ENCODE measurements around the gene CTBP1.

The CTBP1 gene

GRCh38 chr4:1212546-1213335, 36.2 kb downstream of the CTBP1 start:
- TF ChIP-seq CTCF (IDR thresholded peaks at IDR 0.05; ENCODE audit: control extremely low read depth, extremely low read depth, low read depth, missing control alignments), result no peak
- DNase-seq (ENCODE audit: extremely low spot score), result no peak
- POLR2A ChIA-PET, result no interaction called here
- CTCF ChIA-PET, result no interaction called here

GRCh38 chr4:1211891-1212545, 36.9 kb downstream of the CTBP1 start:
- POLR2A ChIA-PET, result no interaction called here
- no peak for DNase-seq (ENCODE audit: extremely low spot score)
- CTCF ChIA-PET, result no interaction called here
- no peak for TF ChIP-seq CTCF (IDR thresholded peaks at IDR 0.05; ENCODE audit: control extremely low read depth, extremely low read depth, low read depth, missing control alignments)

- no peak for DNase-seq (ENCODE audit: extremely low spot score)
- no peak for TF ChIP-seq CTCF (IDR thresholded peaks at IDR 0.05; ENCODE audit: control extremely low read depth, extremely low read depth, low read depth, missing control alignments)
- ChIA-PET POLR2A (no interaction called here), CTCF (no interaction called here)
Measured at GRCh38 chr4:1211371-1211770, 37.6 kb downstream of the CTBP1 start.

GRCh38 chr4:1210971-1211370, 38.0 kb downstream of the CTBP1 start:
- ChIA-PET CTCF (no interaction called here), POLR2A (no interaction called here)
- no peak for DNase-seq (ENCODE audit: extremely low spot score)
- no peak for TF ChIP-seq CTCF (IDR thresholded peaks at IDR 0.05; ENCODE audit: control extremely low read depth, extremely low read depth, low read depth, missing control alignments)

GRCh38 chr4:1210241-1210841, 38.6 kb downstream of the CTBP1 start:
- CTCF ChIA-PET, result no interaction called here
- POLR2A ChIA-PET, result no interaction called here
- no peak for DNase-seq (ENCODE audit: extremely low spot score)
- TF ChIP-seq CTCF (IDR thresholded peaks at IDR 0.05; ENCODE audit: control extremely low read depth, extremely low read depth, low read depth, missing control alignments), result no peak

GRCh38 chr4:1209821-1210220, 39.1 kb downstream of the CTBP1 start:
- POLR2A ChIA-PET, result no interaction called here
- TF ChIP-seq CTCF (IDR thresholded peaks at IDR 0.05; ENCODE audit: control extremely low read depth, extremely low read depth, low read depth, missing control alignments), result no peak
- CTCF ChIA-PET, result no interaction called here
- no peak for DNase-seq (ENCODE audit: extremely low spot score)

Data from GM10248 (cell line).